Small intestine (tissue), 7 donors: ENCODE results near the gene SAP25. TPM values are rescaled to one million over a fixed set of nuclear protein-coding genes. Genes with fewer than 3 reads are reported as not detected.
A peak's percentile ranks its signal among the peaks of the same experiment; 100 is the strongest.

Source experiments
- DNase-seq, 2 donors: peaks; one replicate each; pipeline versions ENCODE4 v3.0.0 to v3.0.0-alpha.2; 2013
- FAIRE-seq: peaks from 2 replicates; lab custom pipeline; 2012; peaks lifted over from hg19 to GRCh38; lab: Jason Lieb, UNC
- H3K27ac ChIP-seq, 3 donors: one replicate each; pipeline ENCODE4 v1.5.1; 2013; ENCODE audit warnings: low read length in 2 of 3, mild to moderate bottlenecking in 2 of 3, control low read depth in 1 of 3, inconsistent platforms in 1 of 3, low read depth in 1 of 3, moderate library complexity in 1 of 3
- H3K27me3 ChIP-seq, 3 donors: one replicate each; pipeline ENCODE4 v1.6.1; 2013; ENCODE audit warnings: low read length in 3 of 3, inconsistent platforms in 1 of 3; ENCODE audit not compliant: control insufficient read depth in 3 of 3, insufficient read depth in 3 of 3
- H3K36me3 ChIP-seq, 3 donors: one replicate each; pipeline ENCODE4 v1.6.1; 2013; ENCODE audit warnings: low read length in 3 of 3, inconsistent platforms in 1 of 3, low read depth in 1 of 3, mild to moderate bottlenecking in 1 of 3, moderate library complexity in 1 of 3; ENCODE audit not compliant: control insufficient read depth in 3 of 3, insufficient read depth in 2 of 3
- H3K4me1 ChIP-seq, 3 donors: one replicate each; pipeline ENCODE4 v1.6.1; 2013; ENCODE audit warnings: low read length in 2 of 3, inconsistent platforms in 1 of 3, low read depth in 1 of 3, mild to moderate bottlenecking in 1 of 3, moderate library complexity in 1 of 3; ENCODE audit not compliant: control insufficient read depth in 3 of 3, insufficient read depth in 2 of 3
- H3K4me3 ChIP-seq, 3 donors: one replicate each; pipeline ENCODE4 v1.5.1; 2013; ENCODE audit warnings: low read length in 3 of 3, control low read depth in 1 of 3, inconsistent platforms in 1 of 3, low read depth in 1 of 3, mild to moderate bottlenecking in 1 of 3, moderate library complexity in 1 of 3
- H3K9me3 ChIP-seq, 2 donors: one replicate each; pipeline ENCODE4 v1.6.1; 2013; ENCODE audit warnings: low read depth in 1 of 2, low read length in 1 of 2; ENCODE audit not compliant: control insufficient read depth in 2 of 2, insufficient read depth in 1 of 2
- WGBS, 3 donors: extraction: QIAGEN DNeasy Blood & Tissue Kit; methylation state at CpG; one replicate each; pipeline ENCODE4 v1.1.7; 2013; 5-methylcytosine and 5-hydroxymethylcytosine counted together
- polyA plus RNA-seq, 4 donors: library from polyadenylated mRNA; stranded (reverse) in 3 of 4; unstranded in 1 of 4; fragments of 200-250 nt in 3 of 4; fragments of 120-200 nt in 1 of 4; gene quantifications; one replicate each; pipeline versions ENCODE4 v1.2.1 to v1.2.3, GENCODE V29; 2013
- donor health status: healthy with polysubstance abuse.
- donor health status: control.
- donor health status: control.
- donor health status: Bipolar disorder and iron deficiency.
- donor health status: healthy.

SAP25 gene
- polyA plus RNA-seq, 4 donors: 2.0 to 28.2 (median 12.9) TPM

- no peaks in the 10 kb centered on the region for H3K9me3 ChIP-seq
- peak within 1 kb of the TSS; percentile 47 to 76 (median 76) for H3K4me3 ChIP-seq
- peaks cover 0 to 5% (median 0%) of the 10 kb centered on the region in 3 donors for H3K27me3 ChIP-seq
- DNase-seq (peak; percentile 99 to 100), FAIRE-seq (no peak)
- H3K36me3 ChIP-seq: peaks cover 0 to 14% (median 3%) of the 10 kb centered on the region in 3 donors
- peaks cover 0 to 6% (median 2%) of the 10 kb centered on the region in 3 donors for H3K4me1 ChIP-seq
- 0% methylated on average over 54 to 61 of the region's 61 CpGs for WGBS, 3 donors
- H3K27ac ChIP-seq: peak within 1 kb of the TSS; percentile 90 to 94 (median 93)
Measured at GRCh38 chr7:100611983-100612729, 38.5 kb upstream of the SAP25 start, which contains the start of gene MOSPD3. TSS of gene MOSPD3 (plus strand) at chr7:100612540. CDS start at chr7:100612792, 252 bp downstream.

GRCh38 chr7:100609958-100610357 lies 36.3 kb upstream of the SAP25 start:
- 90 to 94% (median 91%) methylated on average over 5 of the region's 5 CpGs for WGBS, 3 donors
- Histone ChIP-seq H3K9me3 (no peaks in the 10 kb centered on the region), H3K27me3 (peaks cover 0 to 26% (median 0%) of the 10 kb centered on the region in 3 donors), H3K4me1 (peaks cover 0 to 14% (median 2%) of the 10 kb centered on the region in 3 donors), H3K4me3 (no peak overlapping the region), H3K27ac (no peak overlapping the region), H3K36me3 (peaks cover 0 to 17% (median 3%) of the 10 kb centered on the region in 3 donors)
- DNase-seq (no peak), FAIRE-seq (no peak)

- H3K4me3 ChIP-seq: no peak overlapping the region
- FAIRE-seq: no peak
- H3K4me1 ChIP-seq: peaks cover 0 to 21% (median 3%) of the 10 kb centered on the region in 3 donors
- no peak for DNase-seq
- H3K36me3 ChIP-seq: peaks cover 0 to 6% (median 0%) of the 10 kb centered on the region in 3 donors
- peaks cover 0 to 50% (median 0%) of the 10 kb centered on the region in 3 donors for H3K27me3 ChIP-seq
- 73 to 90% (median 77%) methylated on average over 6 to 8 of the region's 8 CpGs for WGBS, 3 donors
- H3K9me3 ChIP-seq: no peaks in the 10 kb centered on the region
- H3K27ac ChIP-seq: no peak overlapping the region
Measured at GRCh38 chr7:100607111-100607510, 33.4 kb upstream of the SAP25 start.

- Histone ChIP-seq H3K4me3 (no peak overlapping the region), H3K9me3 (no peaks in the 10 kb centered on the region), H3K27me3 (peaks cover 0 to 50% (median 0%) of the 10 kb centered on the region in 3 donors), H3K36me3 (peaks cover 0 to 6% (median 0%) of the 10 kb centered on the region in 3 donors), H3K4me1 (peaks cover 0 to 21% (median 6%) of the 10 kb centered on the region in 3 donors), H3K27ac (no peak overlapping the region)
- FAIRE-seq: no peak
- DNase-seq: no peak
- WGBS, 3 donors: 82 to 90% (median 83%) methylated on average over 12 of the region's 12 CpGs
Measured at GRCh38 chr7:100606313-100606712, 32.6 kb upstream of the SAP25 start.

- 3 to 14% (median 9%) methylated on average over 66 to 68 of the region's 68 CpGs for WGBS, 3 donors
- peak; percentile 47 to 60 for DNase-seq
- Histone ChIP-seq H3K27ac (no peak overlapping the region), H3K4me1 (peaks cover 0 to 21% (median 6%) of the 10 kb centered on the region in 3 donors), H3K36me3 (peaks cover 0 to 6% (median 0%) of the 10 kb centered on the region in 3 donors), H3K27me3 (peaks cover 0 to 50% (median 0%) of the 10 kb centered on the region in 3 donors), H3K9me3 (no peaks in the 10 kb centered on the region), H3K4me3 (peak overlapping the region; percentile 56 to 73 (median 57))
- FAIRE-seq: no peak
Measured at GRCh38 chr7:100604976-100605911, 31.5 kb upstream of the SAP25 start.

- H3K4me3 ChIP-seq: peak overlapping the region; percentile 56 to 73 (median 57)
- H3K27ac ChIP-seq: peak overlapping the region in 2 of 3 donors; percentile 60 to 74
- peaks cover 0 to 50% (median 0%) of the 10 kb centered on the region in 3 donors for H3K27me3 ChIP-seq
- H3K4me1 ChIP-seq: peaks cover 0 to 28% (median 6%) of the 10 kb centered on the region in 3 donors
- no peak for FAIRE-seq
- WGBS, 3 donors: 0 to 1% (median 1%) methylated on average over 35 to 69 of the region's 70 CpGs
- peaks cover 0 to 6% (median 0%) of the 10 kb centered on the region in 3 donors for H3K36me3 ChIP-seq
- H3K9me3 ChIP-seq: no peaks in the 10 kb centered on the region
- DNase-seq: peak; percentile 58 to 73
Measured at GRCh38 chr7:100604028-100604975, 30.6 kb upstream of the SAP25 start.

GRCh38 chr7:100603726-100604027 lies 30.0 kb upstream of the SAP25 start:
- FAIRE-seq (no peak), DNase-seq (no peak)
- Histone ChIP-seq H3K4me1 (peaks cover 0 to 28% (median 6%) of the 10 kb centered on the region in 3 donors), H3K27me3 (peaks cover 0 to 50% (median 0%) of the 10 kb centered on the region in 3 donors), H3K36me3 (peaks cover 0 to 6% (median 0%) of the 10 kb centered on the region in 3 donors), H3K4me3 (peak overlapping the region in 2 of 3 donors; percentile 18 to 57), H3K9me3 (no peaks in the 10 kb centered on the region), H3K27ac (peak overlapping the region in 2 of 3 donors; percentile 50 to 74)
- WGBS, 3 donors: 5 to 14% (median 9%) methylated on average over 10 of the region's 10 CpGs
